Stimulated activated CD4-positive, alpha-beta T cell treated with anti-CD3 and anti-CD28 coated beads, Interleukin-4, amount 100 ng/mL, for 24 hours (primary cell): ENCODE data around the gene IMP3.
A peak's percentile ranks its signal among the peaks of the same experiment; 100 is the strongest.
"Not testable (repeated sequence)": the region's sequence is repeated elsewhere in the genome, so short reads cannot be mapped to it uniquely, and the experiment has no call there.

ENCODE experiments used
- DNase-seq: peaks from one replicate; pipeline ENCODE4 v3.0.0-alpha.2; 2020

IMP3 gene, protein sequence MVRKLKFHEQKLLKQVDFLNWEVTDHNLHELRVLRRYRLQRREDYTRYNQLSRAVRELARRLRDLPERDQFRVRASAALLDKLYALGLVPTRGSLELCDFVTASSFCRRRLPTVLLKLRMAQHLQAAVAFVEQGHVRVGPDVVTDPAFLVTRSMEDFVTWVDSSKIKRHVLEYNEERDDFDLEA

DNA sequence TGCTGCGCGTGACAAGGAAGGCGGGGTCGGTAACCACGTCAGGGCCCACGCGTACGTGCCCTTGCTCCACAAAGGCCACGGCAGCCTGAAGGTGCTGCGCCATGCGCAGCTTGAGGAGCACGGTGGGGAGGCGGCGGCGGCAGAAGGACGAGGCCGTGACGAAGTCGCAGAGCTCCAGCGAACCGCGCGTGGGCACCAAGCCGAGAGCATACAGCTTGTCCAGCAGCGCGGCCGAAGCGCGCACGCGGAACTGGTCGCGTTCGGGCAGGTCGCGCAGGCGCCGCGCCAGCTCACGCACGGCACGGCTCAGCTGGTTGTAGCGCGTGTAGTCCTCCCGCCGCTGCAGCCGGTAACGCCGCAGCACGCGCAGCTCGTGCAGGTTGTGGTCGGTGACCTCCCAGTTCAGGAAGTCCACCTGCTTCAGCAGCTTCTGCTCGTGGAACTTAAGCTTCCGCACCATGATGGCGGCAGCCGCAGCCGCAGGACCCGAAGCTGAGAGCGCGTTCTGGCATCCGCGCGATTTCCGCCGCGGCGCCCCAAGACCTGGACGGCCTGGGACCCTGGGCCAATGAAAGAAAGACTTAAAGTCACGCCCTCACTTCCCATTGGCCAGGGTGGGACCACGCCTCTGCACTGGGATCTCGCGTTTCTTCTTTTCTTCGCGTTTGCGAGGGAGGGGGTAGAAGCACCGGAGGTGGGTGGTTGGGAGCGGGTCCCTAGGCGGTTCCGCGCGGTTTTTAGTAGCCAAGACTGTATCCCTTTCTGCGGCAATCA, at the start of gene IMP3:
IMP3 (minus strand) TSS at position 516 of the 774 bp plus-strand sequence; CDS start at position 460, 56 bp downstream.
- peak; percentile 95 for DNase-seq

DNA sequence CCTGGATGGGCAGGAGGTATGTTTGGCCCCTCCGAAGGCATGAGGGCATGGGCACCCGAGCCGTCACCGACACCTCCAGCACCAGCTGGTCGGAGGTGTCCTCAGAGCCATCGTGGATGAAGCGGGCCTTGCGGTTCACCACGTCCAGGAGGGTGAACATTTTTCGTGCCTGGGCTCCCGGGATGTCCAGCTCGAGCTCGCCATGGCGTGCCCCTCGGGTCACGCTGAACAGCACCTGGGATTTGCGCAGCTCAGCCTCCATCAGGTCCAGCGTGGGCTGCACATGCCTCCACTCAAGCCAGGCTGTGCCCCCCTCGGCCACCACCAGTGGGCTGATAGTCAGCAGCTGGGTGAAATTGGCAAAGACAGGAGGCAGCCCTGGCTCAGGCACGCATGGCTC, 49.4 kb upstream of the IMP3 start:
- DNase-seq, result not testable (repeated sequence)

DNA sequence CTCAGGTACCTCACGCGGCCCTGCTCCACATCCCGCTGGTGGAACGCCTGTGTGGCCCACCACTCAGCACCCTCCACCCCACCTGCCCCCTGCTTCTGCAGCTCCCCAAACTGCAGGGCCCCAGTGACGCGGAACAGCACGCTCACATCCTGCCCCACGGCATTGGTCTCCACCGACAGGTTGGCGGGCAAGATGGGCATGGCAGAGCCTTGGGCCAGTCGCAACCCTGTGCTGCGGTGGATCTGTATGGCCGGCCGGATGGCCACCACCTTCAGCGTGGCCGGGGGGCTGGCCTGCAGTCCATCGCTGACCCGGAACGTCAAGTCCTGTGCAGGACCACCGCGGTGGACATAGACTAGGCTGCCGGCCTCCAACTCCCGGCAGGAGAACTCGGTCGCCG, 48.8 kb upstream of the IMP3 start:
- no peak for DNase-seq

DNA sequence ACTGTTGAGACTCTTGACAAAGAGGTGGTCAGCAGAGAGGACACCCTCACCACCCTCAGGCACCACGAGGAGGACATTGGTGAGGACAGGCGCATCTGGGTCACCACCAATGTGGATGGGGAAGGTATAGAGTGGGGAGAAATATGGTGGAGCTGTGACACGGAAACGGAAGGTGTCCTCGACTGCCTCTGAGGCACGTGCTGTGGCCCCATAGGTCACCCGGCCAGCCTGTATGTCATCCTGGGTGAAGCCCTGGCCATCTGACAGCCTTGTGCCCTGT, 48.2 kb upstream of the IMP3 start:
- no peak for DNase-seq

DNA sequence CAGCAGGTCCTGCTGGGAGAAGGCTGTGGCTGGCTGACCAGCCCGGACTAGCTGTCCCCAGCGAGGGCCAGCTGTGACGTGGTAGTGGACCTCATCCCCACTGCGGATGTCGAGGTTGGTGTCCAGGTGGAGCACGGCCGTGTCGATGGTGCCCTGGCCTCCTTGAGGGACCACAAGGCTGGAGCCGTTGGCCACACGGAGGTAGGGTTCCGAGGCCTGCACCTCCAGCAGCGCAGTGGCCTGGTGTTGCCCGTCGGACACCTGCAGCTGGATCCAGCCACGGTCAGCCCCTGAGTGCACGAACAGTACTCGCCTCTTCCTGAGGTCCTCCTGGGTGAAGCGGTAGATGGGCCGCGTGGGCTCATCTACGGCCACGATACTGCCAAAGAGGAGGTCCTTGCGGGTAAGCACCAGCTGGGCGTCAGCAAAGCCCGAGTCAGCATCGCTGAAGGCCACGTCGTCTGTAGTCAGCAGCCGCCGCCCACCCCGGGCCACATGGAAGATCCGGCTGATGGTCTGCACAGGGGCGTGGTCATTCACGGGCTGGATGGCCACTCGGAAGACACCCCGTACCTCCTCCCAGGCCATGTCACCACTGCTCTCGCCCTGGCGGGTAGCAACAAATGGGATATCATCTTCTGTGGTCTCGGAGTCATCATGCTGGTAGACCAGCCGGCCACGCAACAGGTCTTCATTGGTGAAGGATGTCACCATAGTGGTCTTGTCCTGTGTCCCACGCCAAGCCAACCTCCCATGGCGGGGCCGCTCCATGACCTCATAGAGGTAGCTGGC, 47.7 kb upstream of the IMP3 start:
- DNase-seq, result no peak

DNA sequence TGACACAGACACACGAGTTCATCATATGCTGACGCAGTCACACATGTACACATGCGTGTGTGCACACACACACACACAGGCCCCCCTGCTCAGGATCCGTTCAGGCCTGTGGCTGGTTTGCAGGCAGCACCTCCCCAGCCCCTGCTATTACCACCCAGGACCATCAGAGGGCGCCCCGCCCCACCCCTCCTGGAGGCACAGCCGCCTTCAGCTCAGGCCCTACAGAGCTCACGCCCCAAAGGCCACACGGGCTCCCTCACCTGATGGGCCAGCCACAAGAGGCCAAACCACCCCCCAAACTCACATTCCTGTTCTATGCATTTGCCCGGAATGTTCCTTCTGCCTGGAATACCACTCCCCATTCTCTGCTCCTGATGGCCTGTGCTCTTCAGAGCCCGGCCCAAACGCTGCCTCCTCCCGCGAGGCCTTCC, 46.2 kb upstream of the IMP3 start:
- DNase-seq, result peak; percentile 80

DNA sequence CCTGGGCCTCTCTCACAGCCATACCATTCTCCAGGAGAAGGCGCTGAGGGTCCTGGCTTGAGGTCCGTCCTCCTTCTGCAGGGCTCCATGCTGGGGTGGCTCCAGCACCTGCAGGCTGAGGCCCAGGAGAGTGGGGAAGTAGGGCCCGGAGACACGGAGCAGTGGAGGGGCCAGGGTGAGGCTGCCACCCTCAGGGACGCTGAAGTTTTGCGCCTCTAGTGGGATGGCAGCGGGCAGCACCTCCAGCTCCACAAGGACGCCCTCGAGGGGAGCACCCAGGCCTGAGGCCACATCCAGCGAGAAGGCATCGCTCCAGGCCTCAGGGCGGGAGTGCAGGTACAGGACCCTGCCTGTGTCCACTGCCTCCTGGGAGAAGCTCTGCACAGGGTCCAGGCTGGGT, 45.2 kb upstream of the IMP3 start:
- no peak for DNase-seq

DNA sequence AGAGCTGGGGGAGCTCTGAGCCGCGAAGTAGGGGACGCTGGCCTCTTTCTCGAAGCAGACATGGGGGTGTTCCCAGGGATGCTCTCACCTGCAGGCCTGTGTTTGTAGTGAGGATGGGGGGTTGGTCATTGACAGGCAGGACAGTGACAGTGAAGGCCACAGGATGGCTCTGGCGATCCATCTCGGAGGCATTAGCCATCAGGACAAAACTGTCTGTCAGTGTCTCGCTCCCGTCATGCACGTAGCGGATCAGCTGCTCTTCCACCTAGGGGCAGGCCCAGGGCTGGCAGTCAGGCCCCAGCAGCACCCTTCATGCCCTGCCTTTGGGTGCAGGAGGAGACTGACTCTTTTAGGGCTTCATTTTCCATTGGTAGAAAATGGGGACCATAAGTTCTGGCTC, 44.6 kb upstream of the IMP3 start:
- DNase-seq, result no peak

DNA sequence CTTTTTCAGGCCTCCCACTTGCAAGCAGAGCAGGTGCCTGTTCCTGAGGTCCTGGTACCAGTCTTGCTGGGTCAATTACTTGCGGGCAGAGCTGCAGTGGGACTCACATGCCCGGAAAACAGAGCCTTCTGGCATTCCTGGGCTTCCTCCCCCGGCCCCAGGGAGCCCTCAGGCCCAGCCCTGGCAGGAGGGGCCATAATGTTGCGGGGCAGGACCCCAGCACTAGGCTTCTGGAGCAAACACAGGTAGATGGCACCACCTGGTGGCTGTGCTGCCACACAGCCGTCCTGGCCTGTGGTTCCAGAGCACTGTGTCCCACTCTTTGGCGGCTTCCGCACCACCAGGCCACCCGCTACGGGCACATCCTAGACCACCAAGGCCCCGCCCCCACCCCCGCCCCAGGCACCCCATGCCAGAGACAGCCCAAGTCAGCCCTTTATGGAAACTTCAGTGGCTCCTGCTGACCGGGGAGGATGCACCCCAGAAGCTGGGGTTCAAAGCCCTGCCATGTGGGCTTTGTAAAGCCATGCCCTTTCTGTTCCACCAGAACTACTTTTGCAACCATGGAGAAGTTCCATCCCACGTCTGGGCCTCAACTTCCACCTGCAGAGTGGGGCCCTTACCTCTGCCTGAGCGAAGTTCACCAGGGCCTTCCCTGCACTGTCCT, 43.8 kb upstream of the IMP3 start:
- DNase-seq, result peak; percentile 74

DNA sequence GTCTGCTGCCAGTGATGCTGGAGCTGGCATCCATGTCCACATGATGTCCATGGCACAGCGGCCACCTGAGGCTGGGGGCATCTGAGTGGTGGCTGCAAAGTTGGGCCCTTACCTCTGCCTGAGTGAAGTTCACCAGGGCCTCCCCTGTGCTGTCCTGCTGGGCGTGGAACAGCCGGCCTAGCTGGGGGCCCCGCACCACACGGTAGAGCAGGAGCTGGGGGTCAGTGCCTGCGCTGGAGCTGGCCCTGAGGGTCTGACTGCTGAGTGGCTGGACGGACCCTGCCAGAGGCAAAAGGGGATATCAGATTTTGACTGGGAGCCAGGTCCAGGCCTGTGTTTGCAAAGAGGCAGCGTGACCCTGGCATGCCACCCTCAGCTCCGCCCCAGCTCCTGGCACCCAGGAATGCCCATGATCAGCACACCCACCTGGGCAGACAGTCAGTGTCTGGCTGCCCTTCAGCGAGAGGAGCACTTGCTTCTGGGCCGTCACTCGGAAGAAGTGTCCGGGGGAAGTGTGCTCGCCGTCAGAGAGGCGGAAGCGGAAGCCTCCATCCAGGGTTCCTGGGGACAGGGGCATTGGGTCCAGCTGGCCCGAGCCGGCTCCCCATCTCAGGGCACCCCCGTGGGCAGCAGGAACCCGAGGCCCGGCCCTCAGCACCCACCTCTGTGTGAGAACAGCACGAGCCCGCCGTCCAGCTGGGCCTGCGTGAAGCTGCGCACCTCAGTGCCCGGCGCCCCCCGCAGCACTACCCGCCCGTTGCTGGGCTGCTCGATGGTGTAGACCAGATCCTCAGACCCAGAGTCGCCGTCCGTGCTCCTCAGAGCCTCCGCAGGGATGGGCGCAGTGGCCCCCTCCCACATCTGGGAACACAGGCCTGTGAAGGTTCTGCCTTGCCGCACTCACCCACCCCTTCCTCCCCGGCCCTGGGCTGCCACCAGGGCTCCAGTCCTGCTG, 42.4 kb upstream of the IMP3 start:
- DNase-seq, result no peak

DNA sequence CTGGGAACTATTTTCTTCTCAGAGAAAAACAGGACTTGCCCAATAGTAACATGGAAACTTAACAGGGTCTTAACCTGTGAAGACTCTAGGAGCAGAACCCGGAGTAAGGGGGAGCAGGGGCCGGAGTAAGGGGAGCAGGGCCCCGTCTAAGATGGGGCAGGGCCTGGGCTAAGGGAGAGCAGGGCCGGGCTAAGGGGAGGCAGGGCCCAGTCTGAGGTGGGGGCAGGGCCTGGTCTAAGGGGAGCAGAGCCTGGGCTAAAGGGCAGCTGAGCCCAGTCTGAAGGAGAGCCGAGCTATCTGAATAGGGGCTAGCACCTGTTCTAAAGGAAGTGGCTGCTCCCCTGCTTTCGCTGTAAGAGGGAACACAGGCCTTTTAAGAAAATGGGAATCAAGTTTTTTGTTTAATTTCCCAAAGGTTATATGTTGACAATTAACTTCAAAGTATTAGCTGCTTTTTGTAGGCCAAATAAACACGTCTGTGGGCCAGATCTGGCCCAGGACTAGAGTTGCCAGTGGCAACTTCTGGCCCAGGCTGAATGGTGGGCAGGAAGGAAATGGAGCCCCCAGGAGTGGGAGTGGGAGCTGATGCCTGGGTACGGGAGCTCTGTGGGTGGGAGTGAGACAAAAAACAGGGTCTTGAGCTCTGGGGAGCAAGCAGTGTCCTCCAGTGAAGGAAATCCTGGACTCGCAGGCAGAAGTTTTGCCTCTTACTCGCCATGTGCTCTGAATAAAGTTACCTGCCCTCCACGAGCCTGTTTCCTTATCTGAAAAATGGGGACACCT, 40.2 kb upstream of the IMP3 start:
- DNase-seq, result no peak

DNA sequence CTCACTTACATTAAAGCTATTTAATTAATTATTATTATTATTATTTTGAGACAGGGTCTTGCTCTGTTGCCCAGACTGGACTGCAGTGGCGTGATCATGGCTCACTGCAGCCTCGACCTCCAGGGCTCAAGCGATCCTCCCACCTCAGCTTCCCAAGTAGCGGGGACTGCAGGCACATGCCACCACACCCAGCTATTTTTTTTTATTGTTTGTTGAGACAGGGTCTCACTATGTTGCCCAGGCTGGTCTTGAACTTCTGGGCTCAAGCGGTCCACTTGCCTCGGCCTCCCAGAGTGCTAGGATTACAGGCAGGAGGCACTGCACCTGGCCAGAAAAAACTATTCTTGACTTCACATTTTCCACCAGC, 38.3 kb upstream of the IMP3 start:
- not testable (repeated sequence) for DNase-seq

DNA sequence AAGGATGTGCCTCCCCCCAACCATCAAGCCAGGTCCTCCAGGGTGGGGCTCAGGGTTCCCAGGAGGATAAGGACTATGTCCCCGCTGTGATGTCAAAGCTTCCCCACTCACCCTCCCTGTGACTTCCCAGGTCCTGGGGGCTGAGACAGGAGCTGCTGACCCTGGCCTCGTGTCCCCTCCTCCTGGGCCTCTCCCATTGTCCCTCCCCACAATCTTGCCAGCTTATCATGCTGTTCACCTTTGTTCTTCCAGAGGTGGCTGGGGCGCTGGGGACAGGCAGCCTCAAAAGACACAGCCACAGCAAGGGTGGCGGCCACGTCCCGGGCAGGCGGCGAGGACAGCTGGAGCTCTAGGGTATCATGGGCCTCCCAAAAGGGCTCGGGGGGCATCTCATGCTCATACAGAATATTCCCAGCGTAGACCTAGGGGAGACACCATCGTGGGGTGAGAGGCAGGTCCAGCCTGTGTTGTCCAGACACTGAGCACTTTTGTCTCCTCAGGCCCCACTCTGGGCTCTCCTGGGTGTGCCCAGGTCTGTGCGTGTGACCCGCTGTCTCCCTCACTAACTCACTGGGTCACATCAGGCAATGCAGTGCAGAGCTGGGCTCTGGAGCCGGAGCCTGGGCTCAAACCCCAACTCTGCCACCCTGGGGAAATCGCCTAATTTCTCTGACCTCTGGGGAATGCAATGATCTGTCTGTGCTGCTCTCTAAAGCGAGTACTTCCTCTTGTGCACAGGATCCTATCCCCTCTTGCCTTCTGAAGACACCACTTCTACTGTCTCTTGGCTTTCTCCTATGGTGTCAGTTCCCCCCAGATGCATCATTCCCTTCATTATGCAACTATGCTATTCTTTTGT, 37.7 kb upstream of the IMP3 start:
- DNase-seq, result no peak

DNA sequence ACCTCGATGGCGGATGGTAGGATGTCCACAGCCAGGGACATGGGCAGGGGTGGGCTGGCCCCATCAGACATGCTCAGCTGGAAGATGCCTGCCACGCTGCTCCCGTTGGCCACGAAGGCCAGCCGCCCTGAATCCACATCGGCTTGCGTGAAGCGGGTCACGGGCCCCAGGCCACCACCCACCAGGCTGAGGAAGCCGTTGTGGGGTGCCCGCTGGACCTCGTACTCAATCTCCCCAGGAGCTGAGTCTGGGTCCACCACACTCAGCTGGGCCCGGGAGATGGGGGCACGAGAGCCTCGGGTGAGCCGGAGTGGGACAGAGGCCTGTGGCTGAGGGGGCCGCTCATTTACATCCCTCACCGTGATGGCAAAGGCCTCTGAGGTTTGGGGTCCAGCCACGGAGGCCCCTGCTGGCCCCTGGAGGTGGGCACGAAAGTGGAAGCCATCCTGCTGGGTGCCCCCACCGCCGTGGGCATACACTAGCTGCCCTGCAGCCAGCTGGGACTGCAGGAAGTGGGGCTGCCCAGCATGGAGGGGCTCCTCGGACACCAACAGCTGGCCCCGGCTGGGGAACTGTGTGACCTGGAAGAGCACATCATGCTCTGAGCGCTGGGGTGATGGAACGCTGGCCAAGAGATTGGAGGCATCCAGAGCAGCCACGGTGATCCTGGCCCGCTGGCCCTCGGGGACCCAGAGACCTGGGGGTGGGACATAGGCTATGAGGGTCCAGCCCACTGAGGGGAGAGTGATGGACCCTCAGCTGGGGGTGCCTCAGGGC, 36.9 kb upstream of the IMP3 start:
- no peak for DNase-seq

DNA sequence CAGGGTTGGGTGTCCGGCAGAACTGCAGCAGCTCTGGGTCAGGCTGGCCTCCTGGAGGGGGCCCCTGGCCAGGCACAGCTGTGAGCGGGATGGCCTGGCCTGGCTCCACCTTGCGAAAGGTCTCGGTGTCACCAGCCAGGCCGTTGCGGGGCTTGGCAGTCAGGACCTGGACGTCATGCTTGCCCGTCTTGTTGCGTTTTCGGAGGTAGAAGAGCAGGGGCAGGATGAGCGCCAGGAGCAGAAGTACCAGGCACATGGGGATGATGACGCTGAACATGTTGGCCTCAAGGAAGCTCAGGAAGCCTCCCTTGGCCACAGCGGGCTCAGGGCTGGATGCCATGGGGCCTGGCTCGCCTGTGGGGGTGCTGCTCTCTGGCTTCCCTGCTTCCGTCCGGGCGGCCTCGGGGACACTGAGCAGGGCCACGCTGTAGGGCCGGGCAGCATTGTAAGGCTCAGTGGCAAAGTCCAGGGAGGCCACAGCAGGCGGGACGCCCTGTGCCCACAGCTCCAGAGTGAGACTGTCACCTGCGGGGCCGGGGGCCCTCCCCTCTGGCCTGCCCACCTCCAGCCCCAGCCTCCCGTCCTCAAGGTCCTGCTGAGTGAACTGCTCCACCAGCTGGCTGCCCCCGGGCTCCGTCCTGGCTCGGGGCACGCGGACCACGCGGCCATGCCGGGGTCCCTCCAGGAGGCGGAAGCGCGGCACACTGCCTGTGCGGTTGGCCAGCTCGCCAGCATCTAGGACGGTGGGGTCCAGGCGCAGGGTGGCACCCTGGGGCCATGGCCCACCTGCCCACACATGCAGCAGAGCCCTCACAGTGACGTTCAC, 35.8 kb upstream of the IMP3 start:
- no peak for DNase-seq

DNA sequence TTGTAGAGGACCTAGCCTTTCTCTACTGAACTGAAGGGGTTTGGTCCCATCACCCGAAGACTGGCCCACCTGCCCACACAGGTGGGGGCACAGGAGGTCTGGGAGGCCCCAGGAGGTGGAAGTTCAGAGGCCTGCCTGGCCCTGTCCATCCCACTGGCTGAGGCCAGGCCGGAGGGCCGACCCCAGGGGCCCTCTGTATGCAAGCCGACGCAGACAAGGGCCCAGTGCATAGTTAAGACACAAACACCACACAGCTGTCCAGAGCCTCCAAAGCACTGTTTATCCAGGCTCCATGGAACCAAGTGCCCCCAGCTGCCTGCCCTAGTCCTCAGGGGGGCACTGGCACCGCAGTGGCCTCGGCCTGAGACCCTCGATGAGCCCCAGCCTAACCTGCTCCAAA, 34.3 kb upstream of the IMP3 start:
- no peak for DNase-seq

DNA sequence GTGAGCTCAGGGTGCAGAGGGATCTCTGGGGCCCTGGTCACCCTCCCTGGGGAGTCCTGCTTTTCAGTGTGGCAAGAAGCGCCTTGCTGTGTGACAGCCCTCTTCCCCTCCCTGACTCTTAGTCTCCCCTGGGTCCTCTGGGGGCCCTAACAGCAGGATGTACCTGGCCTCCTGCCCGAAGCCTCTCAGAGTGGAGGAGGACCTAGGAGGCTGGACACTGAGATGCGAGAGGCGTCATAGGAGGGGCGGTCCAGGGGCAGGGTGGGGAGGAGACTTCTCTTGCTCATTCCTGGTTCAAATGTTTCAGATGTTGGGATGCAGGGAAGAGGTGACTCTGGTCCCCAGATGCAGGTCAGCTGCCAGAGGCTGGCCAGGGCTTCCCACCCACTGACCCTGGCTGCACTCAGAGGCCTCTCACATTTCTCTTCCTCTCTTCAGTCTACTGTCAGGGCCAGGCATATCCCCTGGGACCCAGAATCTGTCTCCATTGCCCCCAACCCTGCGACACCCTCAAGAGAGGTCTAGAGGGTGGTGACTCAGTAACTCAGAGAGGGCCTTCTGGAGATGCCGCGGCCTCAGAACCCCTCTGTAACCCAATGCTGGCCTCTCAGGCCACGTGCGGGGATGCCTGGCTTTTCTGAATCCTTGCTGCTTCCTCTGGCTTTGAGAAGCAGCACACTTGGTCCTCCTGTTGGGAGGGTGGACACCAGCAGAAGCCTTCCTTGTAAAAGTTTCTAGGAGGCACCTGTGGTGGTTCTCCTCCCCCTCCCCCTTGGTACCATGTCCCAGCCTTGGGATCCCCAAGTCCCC, 33.6 kb upstream of the IMP3 start:
- DNase-seq, result no peak
